Measurements from ENCODE around the gene CAPN7.

DNA sequence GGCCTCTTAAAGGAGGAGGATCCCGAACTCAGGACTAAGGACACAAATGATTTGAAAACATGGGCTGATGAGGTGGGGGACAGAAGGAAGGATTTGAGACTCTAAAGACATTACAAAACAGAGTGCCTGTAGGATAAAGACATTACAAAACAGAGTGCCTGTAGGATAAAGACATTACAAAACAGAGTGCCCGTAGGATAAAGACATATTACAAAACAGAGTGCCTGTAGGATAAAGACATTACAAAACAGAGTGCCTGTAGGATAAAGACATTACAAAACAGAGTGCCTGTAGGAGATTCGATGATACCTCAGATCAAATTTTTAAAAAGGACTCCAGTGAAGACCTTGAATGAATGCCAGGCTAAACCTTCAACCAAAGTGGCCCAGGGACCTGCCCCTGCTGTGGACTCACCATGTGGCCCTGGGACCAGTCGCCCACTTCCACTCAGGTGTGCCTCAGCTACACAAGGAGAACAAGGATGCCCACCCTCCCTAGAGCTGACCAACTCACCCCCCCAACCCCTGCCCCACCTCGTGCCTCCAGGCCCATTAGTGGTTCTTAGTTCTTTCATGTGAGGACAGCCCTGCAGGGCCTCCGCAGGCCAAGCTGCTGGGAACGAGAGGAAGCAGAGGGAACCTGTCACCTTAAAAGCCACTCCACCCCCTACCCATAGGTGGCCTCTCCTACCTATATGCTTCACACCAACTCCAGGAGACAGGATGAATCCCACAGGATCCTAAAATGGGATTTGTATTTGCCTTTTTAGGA, 66.6 kb downstream of the CAPN7 start:
- TF ChIP-seq, protein P1, sequence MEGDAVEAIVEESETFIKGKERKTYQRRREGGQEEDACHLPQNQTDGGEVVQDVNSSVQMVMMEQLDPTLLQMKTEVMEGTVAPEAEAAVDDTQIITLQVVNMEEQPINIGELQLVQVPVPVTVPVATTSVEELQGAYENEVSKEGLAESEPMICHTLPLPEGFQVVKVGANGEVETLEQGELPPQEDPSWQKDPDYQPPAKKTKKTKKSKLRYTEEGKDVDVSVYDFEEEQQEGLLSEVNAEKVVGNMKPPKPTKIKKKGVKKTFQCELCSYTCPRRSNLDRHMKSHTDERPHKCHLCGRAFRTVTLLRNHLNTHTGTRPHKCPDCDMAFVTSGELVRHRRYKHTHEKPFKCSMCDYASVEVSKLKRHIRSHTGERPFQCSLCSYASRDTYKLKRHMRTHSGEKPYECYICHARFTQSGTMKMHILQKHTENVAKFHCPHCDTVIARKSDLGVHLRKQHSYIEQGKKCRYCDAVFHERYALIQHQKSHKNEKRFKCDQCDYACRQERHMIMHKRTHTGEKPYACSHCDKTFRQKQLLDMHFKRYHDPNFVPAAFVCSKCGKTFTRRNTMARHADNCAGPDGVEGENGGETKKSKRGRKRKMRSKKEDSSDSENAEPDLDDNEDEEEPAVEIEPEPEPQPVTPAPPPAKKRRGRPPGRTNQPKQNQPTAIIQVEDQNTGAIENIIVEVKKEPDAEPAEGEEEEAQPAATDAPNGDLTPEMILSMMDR (IDR thresholded peaks at IDR 0.05 in 4 of 5, conservative IDR thresholded peaks at IDR 0.05 in 1 of 5), result no peak
- no peak for TF ChIP-seq POLR2A (IDR thresholded peaks at IDR 0.05)
